Caco-2 (cell line): ENCODE data around the gene KIF25. TPM values are rescaled to one million over a fixed set of nuclear protein-coding genes. Genes with fewer than 3 reads are reported as not detected.

Source experiments
- BruUV-seq: library from RNA; stranded (reverse); fragments of 400-500 nt; replicated peaks from 2 replicates; lab custom pipeline; 2021; lab: Mats Ljungman, UMichigan
- CTCF ChIA-PET: fragments of 300-600 bp; sonication (Branson Sonifier 250); formaldehyde crosslinking; loops from one replicate; lab custom pipeline; 2022; ENCODE audit warnings: antibody characterized with exemption; lab: Charles Lee
- POLR2A ChIA-PET: fragments of 300-600 bp; sonication (Branson Sonifier 250); formaldehyde crosslinking; loops from one replicate; lab custom pipeline; 2022; ENCODE audit warnings: antibody characterized with exemption; lab: Charles Lee
- DNase-seq, 2 experiments: peaks; one replicate each; pipeline versions ENCODE4 v3.0.0 to v3.0.0-alpha.2; 2020 to 2022
- H3K27me3 ChIP-seq: replicated peaks from 2 replicates; pipeline ENCODE4 v1.6.0; 2011; ENCODE audit warnings: low read length; ENCODE audit not compliant: control insufficient read depth, insufficient read depth
- H3K36me3 ChIP-seq: 2 replicates; pipeline ENCODE4 v1.5.1; 2011; ENCODE audit warnings: low read length; ENCODE audit not compliant: control insufficient read depth, insufficient read depth
- H3K4me1 ChIP-seq: fragments of 250-450 bp; sonication (Bioruptor Pico); 2 replicates; pipeline ENCODE4 v1.5.1; 2020; ENCODE audit warnings: mild to moderate bottlenecking
- H3K4me3 ChIP-seq: 2 replicates; pipeline ENCODE4 v1.5.1; 2011; ENCODE audit warnings: low read depth, mild to moderate bottlenecking, control low read depth, low read length
- H3K9me3 ChIP-seq: fragments of 250-450 bp; sonication (Bioruptor Pico); 2 replicates; pipeline ENCODE4 v1.5.1; 2020; ENCODE audit warnings: mild to moderate bottlenecking, moderate library complexity
- H3K27ac Mint-ChIP-seq: one replicate; pipeline ENCODE4 v1.8.0; 2022; ENCODE audit warnings: mixed read lengths; ENCODE audit not compliant: unreplicated experiment
- H3K27me3 Mint-ChIP-seq: one replicate; pipeline ENCODE4 v1.8.0; 2022; ENCODE audit warnings: mixed read lengths; ENCODE audit not compliant: insufficient read depth, unreplicated experiment
- H3K36me3 Mint-ChIP-seq: one replicate; pipeline ENCODE4 v1.8.0; 2022; ENCODE audit warnings: mild to moderate bottlenecking, mixed read lengths; ENCODE audit not compliant: insufficient read depth, unreplicated experiment
- H3K4me1 Mint-ChIP-seq: one replicate; pipeline ENCODE4 v1.8.0; 2022; ENCODE audit warnings: low read depth, mixed read lengths; ENCODE audit not compliant: unreplicated experiment
- H3K4me3 Mint-ChIP-seq: one replicate; pipeline ENCODE4 v1.8.0; 2022; ENCODE audit warnings: mild to moderate bottlenecking, moderate library complexity, mixed read lengths; ENCODE audit not compliant: unreplicated experiment
- H3K9me3 Mint-ChIP-seq: one replicate; pipeline ENCODE4 v1.8.0; 2022; ENCODE audit warnings: mixed read lengths; ENCODE audit not compliant: unreplicated experiment
- CTCF ChIP-seq, 2 experiments: fragments of 200-600 bp in 1 of 2; IDR thresholded peaks; 1 replicate in 1 of 2; 2 replicates in 1 of 2; pipeline versions ENCODE4 v1.5.1 to v1.8.0; 2011 to 2022; ENCODE audit warnings: antibody characterized with exemption in 1 of 2, control low read depth in 1 of 2, inconsistent platforms in 1 of 2, low read depth in 1 of 2, low read length in 1 of 2, mild to moderate bottlenecking in 1 of 2, moderate library complexity in 1 of 2; ENCODE audit not compliant: insufficient read depth in 1 of 2, severe bottlenecking in 1 of 2, unreplicated experiment in 1 of 2
- intact Hi-C: fragments of 100-400 bp; cut with micrococcal nuclease; formaldehyde crosslinking; loops from one replicate; pipeline ENCODE4 v1.10.0; 2022; ENCODE audit not compliant: unreplicated experiment
- total RNA-seq: library from RNA; stranded (reverse); gene quantifications from 2 replicates; pipeline ENCODE4 v1.2.3, GENCODE V29; 2022

Gene KIF25
- total RNA-seq, 1 experiment from 2014 or later: not detected

- no peaks in the 10 kb centered on the region for H3K36me3 Mint-ChIP-seq
- TF ChIP-seq CTCF (IDR thresholded peaks at IDR 0.05; ENCODE audit: insufficient read depth in 1 of 2, low read depth in 1 of 2, low read length in 1 of 2, severe bottlenecking in 1 of 2, unreplicated experiment in 1 of 2): no peak
- no peaks in the 10 kb centered on the region for H3K9me3 Mint-ChIP-seq
- CTCF ChIA-PET: no interaction called here
- H3K27me3 ChIP-seq: no peaks in the 10 kb centered on the region
- no peaks in the 10 kb centered on the region; the same call in 1 of the 2 replicates for H3K36me3 ChIP-seq
- H3K4me3 ChIP-seq: no peak overlapping the region
- no peaks in the 10 kb centered on the region for H3K27me3 Mint-ChIP-seq
- peaks cover 30% of the 10 kb centered on the region for H3K4me1 ChIP-seq
- no peak for DNase-seq
- H3K4me1 Mint-ChIP-seq: peaks cover 16% of the 10 kb centered on the region
- no peak overlapping the region for H3K27ac Mint-ChIP-seq
- H3K9me3 ChIP-seq: no peaks in the 10 kb centered on the region
- no peak overlapping the region for H3K4me3 Mint-ChIP-seq
- BruUV-seq: no TSS peak
- intact Hi-C loops: no loop called here
- POLR2A ChIA-PET: no interaction called here
These were observed 96.2 kb downstream of the KIF25 start for GRCh38 chr6:168093634-168094033.

Other genes with a start within 250 kb of the KIF25 start
- gene AFDN, start 170.8 kb upstream of the KIF25 start, total RNA-seq: 177 TPM in 2 replicates
- 0.07 and 0.14 TPM in 2 replicates for gene FRMD1, start 81.5 kb downstream of the KIF25 start, total RNA-seq